ENCODE data around the gene NSD2. TPM values are rescaled to one million over a fixed set of nuclear protein-coding genes. Genes with fewer than 3 reads are reported as not detected.

The NSD2 gene
- total RNA-seq, 2 experiments from 2014 or later, result 197 to 199 TPM

GRCh38 chr4:1978741-1979476 is 107.7 kb downstream of the NSD2 start:
- DNase-seq, result no peak
- no peak overlapping the region for H3K4me3 Mint-ChIP-seq
- H3K4me1 Mint-ChIP-seq (ENCODE audit: low read depth), result no peaks in the 10 kb centered on the region
- H3K9me3 Mint-ChIP-seq, result no peaks in the 10 kb centered on the region
- peaks cover 52% of the 10 kb centered on the region for H3K36me3 Mint-ChIP-seq
- no peak overlapping the region for H3K27ac Mint-ChIP-seq
- ChIA-PET POLR2A (no interaction called here), CTCF (no interaction called here)
- no peaks in the 10 kb centered on the region for H3K27me3 Mint-ChIP-seq
- intact Hi-C loops (cut with micrococcal nuclease), result no loop called here

DNA sequence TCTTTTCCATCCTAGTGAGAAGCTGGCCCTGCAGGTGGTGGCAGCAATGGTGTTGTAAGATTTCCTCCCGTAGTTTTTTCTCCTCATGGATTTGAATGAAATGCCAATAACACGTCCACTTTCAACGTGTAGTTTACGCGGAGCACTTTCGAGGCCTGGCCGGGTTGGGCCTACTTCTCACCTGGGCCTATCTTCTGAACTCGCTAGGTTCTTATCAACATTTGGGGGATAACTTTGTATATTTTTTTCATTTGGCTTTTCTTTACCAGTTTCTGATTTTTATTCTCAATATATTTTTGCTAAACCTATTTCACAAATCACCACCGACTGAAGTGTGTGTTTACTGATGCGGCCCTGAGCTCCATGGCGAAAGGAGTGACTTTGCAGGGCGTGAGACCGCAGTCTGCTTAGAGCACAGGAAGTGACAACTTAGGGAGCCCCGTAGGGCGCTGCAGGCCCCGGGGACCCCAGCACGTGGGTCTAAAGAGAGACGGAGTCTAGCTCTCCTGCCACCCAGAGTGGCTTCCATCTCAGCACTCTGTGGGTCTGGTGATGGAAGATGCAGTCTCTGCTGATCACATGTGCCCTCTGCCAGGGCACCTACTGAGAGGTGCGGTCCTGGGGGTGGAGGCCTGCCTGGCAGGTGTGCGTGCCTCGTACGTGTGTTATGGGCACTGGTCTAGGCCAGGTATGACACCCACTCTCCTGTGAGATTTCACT is 108.4 kb downstream of the NSD2 start:
- ChIA-PET POLR2A (no interaction called here), CTCF (no interaction called here)
- Mint-ChIP-seq H3K36me3 (peaks cover 52% of the 10 kb centered on the region), H3K27ac (no peak overlapping the region), H3K9me3 (no peaks in the 10 kb centered on the region), H3K27me3 (no peaks in the 10 kb centered on the region), H3K4me3 (no peak overlapping the region), H3K4me1 (ENCODE audit: low read depth) (no peaks in the 10 kb centered on the region)
- DNase-seq, result no peak
- intact Hi-C loops (cut with micrococcal nuclease), result no loop called here

DNA sequence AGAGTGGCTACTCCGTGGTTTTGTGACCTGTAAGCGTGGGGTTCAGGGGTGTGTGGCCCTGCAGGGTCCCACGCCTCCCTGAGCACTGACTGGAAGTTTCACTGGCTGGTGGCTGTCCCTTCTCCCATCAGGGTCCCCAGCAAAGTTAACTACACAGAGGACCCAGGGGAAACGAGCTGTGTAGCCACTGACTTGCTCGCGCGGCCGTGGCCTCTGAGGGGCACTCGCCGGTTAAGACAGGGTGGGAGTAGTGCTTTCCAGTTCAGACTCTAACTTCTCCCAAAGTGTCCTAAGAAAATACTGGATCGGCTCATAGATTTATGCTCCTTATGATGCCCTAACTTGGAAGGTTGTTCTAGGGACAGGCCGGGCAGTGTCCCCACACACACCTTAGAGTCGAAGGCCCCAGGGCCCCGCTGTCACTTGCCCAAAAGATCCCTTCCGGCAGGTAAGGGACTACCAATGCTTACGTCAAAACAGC is 109.4 kb downstream of the NSD2 start:
- no peaks in the 10 kb centered on the region for H3K27me3 Mint-ChIP-seq
- H3K4me3 Mint-ChIP-seq, result no peak overlapping the region
- intact Hi-C loops (cut with micrococcal nuclease), result no loop called here
- ChIA-PET CTCF (no interaction called here), POLR2A (no interaction called here)
- no peaks in the 10 kb centered on the region for H3K4me1 Mint-ChIP-seq (ENCODE audit: low read depth)
- no peaks in the 10 kb centered on the region for H3K9me3 Mint-ChIP-seq
- no peak overlapping the region for H3K27ac Mint-ChIP-seq
- DNase-seq, result no peak
- peaks cover 50% of the 10 kb centered on the region for H3K36me3 Mint-ChIP-seq

GRCh38 chr4:1981251-1982058 is 110.3 kb downstream of the NSD2 start:
- intact Hi-C loops (cut with micrococcal nuclease), result no loop called here
- H3K4me1 Mint-ChIP-seq (ENCODE audit: low read depth), result no peaks in the 10 kb centered on the region
- CTCF ChIA-PET, result no interaction called here
- no peak overlapping the region for H3K4me3 Mint-ChIP-seq
- no peaks in the 10 kb centered on the region for H3K9me3 Mint-ChIP-seq
- peaks cover 43% of the 10 kb centered on the region for H3K36me3 Mint-ChIP-seq
- POLR2A ChIA-PET, result no interaction called here
- no peaks in the 10 kb centered on the region for H3K27me3 Mint-ChIP-seq
- no peak for DNase-seq
- H3K27ac Mint-ChIP-seq, result no peak overlapping the region

DNA sequence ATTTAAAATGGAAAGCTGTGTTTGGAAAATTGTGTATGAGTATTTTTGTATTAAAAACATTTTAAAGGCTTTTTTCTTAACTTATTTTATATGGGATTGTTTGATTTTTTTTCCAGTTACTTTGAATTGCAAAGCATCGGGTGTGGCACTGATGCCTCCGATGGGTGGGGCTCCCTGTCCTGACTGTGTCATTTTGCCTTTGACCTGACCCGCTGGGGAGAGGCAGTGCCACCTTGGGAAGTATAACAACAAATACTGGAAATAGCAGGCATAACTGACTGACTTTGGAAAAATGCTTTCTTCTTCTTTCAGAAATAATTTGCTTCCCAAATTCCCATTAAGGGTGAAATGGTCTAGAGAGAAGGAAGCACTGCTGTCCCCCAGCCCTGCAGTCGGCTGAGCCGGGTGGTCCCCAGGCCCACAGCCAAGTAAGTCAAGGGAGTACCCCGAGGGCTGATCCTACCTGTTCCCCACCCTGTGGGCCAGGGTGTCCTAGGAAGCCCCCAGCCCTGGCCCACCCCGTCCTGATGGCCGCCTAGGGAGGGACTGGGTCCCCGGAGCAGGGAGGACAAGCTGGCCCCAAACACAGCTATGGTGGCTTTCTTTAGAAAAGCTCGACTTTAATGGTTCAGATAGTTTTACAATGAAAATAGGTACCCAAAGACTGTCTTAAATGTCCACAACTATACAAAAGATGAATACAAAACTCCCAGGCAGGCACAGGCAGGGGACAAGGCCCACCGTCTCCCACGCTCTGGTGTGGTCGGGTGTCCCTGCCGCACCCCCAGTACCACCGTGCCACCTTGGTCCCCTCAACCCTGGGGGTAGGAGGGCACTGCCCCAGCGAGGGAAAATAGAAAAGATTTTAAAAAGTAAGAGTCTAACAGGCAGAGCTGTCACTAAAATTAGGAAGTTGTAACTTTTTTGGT is 111.2 kb downstream of the NSD2 start:
- Mint-ChIP-seq H3K27ac (no peak overlapping the region), H3K4me1 (ENCODE audit: low read depth) (no peaks in the 10 kb centered on the region), H3K36me3 (peaks cover 39% of the 10 kb centered on the region), H3K4me3 (no peak overlapping the region), H3K27me3 (no peaks in the 10 kb centered on the region), H3K9me3 (no peaks in the 10 kb centered on the region)
- DNase-seq, result no peak
- POLR2A ChIA-PET, result interaction anchor here (0.9 kb wide), 1 partner anchor 13 kb away, joined by 3 read pairs; no protein-coding TSS in a partner anchor
- CTCF ChIA-PET, result interaction anchor here (1.0 kb wide), 1 partner anchor 289 kb away, joined by 3 read pairs; no protein-coding TSS in a partner anchor
- intact Hi-C loops (cut with micrococcal nuclease), result no loop called here

- no peak overlapping the region for H3K27ac Mint-ChIP-seq
- POLR2A ChIA-PET, result interaction anchor here (0.9 kb wide), 1 partner anchor 12 kb away, joined by 3 read pairs; no protein-coding TSS in a partner anchor
These were observed 112.1 kb downstream of the NSD2 start for GRCh38 chr4:1983053-1983845.

GRCh38 chr4:1983846-1984405 is 112.7 kb downstream of the NSD2 start:
- H3K36me3 Mint-ChIP-seq, result peaks cover 38% of the 10 kb centered on the region
- ChIA-PET POLR2A (no interaction called here), CTCF (interaction anchor here (1.0 kb wide), 1 partner anchor 291 kb away, joined by 3 read pairs; no protein-coding TSS in a partner anchor)
- DNase-seq, result no peak
- no peaks in the 10 kb centered on the region for H3K27me3 Mint-ChIP-seq
- H3K27ac Mint-ChIP-seq, result no peak overlapping the region
- intact Hi-C loops (cut with micrococcal nuclease), result no loop called here
- H3K4me3 Mint-ChIP-seq, result no peak overlapping the region
- no peaks in the 10 kb centered on the region for H3K4me1 Mint-ChIP-seq (ENCODE audit: low read depth)
- no peaks in the 10 kb centered on the region for H3K9me3 Mint-ChIP-seq

More at GRCh38 chr4:1983053-1983845, 112.1 kb downstream of the NSD2 start:
- no peak for DNase-seq
- H3K4me1 Mint-ChIP-seq (ENCODE audit: low read depth), result no peaks in the 10 kb centered on the region
- H3K4me3 Mint-ChIP-seq, result no peak overlapping the region
- H3K36me3 Mint-ChIP-seq, result peaks cover 41% of the 10 kb centered on the region
- CTCF ChIA-PET, result interaction anchor here (1.0 kb wide), 1 partner anchor 290 kb away, joined by 3 read pairs; no protein-coding TSS in a partner anchor
- intact Hi-C loops (cut with micrococcal nuclease), result no loop called here
- no peaks in the 10 kb centered on the region for H3K9me3 Mint-ChIP-seq
- H3K27me3 Mint-ChIP-seq, result no peaks in the 10 kb centered on the region

DNA sequence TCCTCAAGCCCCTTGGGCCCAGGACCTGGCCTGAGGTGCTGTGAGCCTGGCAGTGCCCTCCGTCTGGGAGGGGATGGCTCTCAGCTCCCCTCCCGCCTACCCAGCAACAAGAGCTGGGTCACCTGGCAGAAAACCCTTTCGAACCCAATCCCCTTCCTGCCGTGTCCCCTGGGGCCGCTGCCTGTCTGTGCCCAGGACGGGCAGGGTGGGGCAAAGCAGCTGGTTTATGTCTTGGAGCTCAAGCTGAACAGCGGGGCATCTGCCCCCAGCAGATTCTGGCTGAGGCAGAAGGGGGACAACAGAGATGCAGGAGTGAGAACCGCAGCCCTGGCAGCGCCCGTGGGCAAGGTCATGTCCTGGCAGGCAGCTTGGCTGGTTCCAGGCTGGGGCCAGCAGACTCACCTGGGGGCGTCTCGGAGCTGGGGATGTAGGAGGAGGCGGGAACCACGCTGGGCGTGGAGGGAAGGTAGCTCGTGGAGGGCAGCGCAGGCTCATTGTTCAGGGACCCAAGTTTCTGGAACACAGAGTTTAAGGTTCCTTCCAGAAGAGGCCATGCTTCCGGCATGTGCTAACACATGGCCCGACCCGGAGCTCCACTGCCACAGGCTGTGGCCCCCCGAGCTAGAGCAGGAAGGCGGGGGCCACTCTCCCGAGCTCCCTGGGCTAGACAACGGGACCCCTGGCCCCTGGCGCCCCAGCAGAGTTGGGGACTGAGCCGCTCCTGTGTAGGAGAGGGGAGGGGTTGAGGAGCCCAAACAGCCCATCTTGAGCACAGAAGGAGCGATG is 113.4 kb downstream of the NSD2 start:
- Mint-ChIP-seq H3K27me3 (no peaks in the 10 kb centered on the region), H3K4me1 (ENCODE audit: low read depth) (no peaks in the 10 kb centered on the region), H3K36me3 (peaks cover 32% of the 10 kb centered on the region), H3K4me3 (no peak overlapping the region), H3K27ac (no peak overlapping the region), H3K9me3 (no peaks in the 10 kb centered on the region)
- DNase-seq, result no peak
- ChIA-PET CTCF (no interaction called here), POLR2A (interaction anchor here (0.7 kb wide), 2 partner anchors 9 to 258 kb away, joined by 3 read pairs; no protein-coding TSS in a partner anchor)
- intact Hi-C loops (cut with micrococcal nuclease), result no loop called here

DNA sequence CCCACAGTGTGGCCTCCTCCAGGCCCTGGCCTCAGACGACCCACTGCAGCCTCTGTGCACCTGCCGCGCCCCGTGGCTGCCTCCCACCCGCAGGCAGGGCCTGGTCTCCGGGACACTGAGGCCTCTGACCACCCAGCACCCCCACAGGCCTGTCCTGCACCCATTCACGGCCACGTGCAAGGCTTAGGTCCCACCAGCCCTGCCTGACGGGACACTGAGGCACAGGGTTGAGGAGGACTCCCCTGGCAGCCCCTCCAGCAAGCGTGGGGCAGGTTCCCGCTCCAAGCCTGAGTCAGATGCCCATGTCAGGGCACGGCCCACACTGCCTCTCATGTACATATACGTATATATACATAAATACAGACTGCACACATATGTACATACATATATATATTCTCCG is 114.1 kb downstream of the NSD2 start:
- Mint-ChIP-seq H3K27ac (no peak overlapping the region), H3K27me3 (no peaks in the 10 kb centered on the region), H3K4me1 (ENCODE audit: low read depth) (no peaks in the 10 kb centered on the region), H3K36me3 (peaks cover 30% of the 10 kb centered on the region), H3K4me3 (no peak overlapping the region), H3K9me3 (no peaks in the 10 kb centered on the region)
- ChIA-PET CTCF (no interaction called here), POLR2A (interaction anchor here (0.7 kb wide), 1 partner anchor 9 kb away, joined by 3 read pairs; no protein-coding TSS in a partner anchor)
- intact Hi-C loops (cut with micrococcal nuclease), result no loop called here
- no peak for DNase-seq
